Uterus (tissue), 2 donors: ENCODE measurements around the gene S1PR1.

ENCODE experiments used
- POLR2A ChIP-seq, 2 donors: fragments of 450-650 bp; IDR thresholded peaks; one replicate each; pipeline ENCODE4 v1.6.1; 2016; ENCODE audit warnings: antibody characterized with exemption in 2 of 2, mild to moderate bottlenecking in 1 of 2, moderate library complexity in 1 of 2
- TF ChIP-seq, protein P1 (sequence below), 4 experiments: fragments of 200-600 bp in 2 of 4; fragments of 450-650 bp in 2 of 4; sonication (generic) in 2 of 4; IDR thresholded peaks; one replicate each; pipeline ENCODE4 v1.5.1; 2016 to 2019; ENCODE audit warnings: antibody characterized with exemption in 4 of 4, mild to moderate bottlenecking in 2 of 4, moderate library complexity in 1 of 4

DNA sequence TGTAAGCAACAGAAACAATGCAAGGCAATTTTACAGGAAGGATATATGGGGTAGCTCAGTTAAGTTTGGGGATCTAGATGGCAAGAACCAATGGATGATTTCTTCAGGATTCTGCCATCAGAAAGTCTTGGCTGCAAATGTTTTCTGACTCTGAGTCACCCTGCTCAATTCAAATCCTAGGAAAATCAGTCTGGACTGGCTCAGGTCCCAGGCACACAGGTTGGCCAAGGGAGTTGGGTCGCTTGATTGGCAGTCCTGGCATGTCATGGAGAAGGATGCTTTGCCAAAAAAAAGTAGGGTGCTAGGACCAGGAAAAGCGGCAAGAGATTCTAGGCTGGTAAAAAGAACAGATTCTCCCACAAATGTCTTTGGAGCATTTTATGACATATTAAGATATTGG lies 28.9 kb upstream of the S1PR1 start:
- TF ChIP-seq, protein P1, sequence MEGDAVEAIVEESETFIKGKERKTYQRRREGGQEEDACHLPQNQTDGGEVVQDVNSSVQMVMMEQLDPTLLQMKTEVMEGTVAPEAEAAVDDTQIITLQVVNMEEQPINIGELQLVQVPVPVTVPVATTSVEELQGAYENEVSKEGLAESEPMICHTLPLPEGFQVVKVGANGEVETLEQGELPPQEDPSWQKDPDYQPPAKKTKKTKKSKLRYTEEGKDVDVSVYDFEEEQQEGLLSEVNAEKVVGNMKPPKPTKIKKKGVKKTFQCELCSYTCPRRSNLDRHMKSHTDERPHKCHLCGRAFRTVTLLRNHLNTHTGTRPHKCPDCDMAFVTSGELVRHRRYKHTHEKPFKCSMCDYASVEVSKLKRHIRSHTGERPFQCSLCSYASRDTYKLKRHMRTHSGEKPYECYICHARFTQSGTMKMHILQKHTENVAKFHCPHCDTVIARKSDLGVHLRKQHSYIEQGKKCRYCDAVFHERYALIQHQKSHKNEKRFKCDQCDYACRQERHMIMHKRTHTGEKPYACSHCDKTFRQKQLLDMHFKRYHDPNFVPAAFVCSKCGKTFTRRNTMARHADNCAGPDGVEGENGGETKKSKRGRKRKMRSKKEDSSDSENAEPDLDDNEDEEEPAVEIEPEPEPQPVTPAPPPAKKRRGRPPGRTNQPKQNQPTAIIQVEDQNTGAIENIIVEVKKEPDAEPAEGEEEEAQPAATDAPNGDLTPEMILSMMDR (IDR thresholded peaks at IDR 0.05), result no peak
- TF ChIP-seq POLR2A (IDR thresholded peaks at IDR 0.05), result no peak
